IMR-90 (cell line): Measurements from ENCODE around the gene TTI1.

Experiments used
- BHLHE40 ChIP-seq: fragments of 150-350 bp; IDR thresholded peaks from 2 replicates; pipeline ENCODE4 v1.6.1; 2016; ENCODE audit warnings: mild to moderate bottlenecking, low read depth, low read length
- CTCF ChIP-seq: conservative IDR thresholded peaks from 2 replicates; pipeline ENCODE4 v1.5.1; 2012; ENCODE audit warnings: mild to moderate bottlenecking, low read depth, low read length, improper control_type of control experiment
- FOS ChIP-seq: fragments of 150-350 bp; IDR thresholded peaks from 2 replicates; pipeline ENCODE4 v1.6.1; 2016; ENCODE audit warnings: low read depth, low read length
- MAZ ChIP-seq: IDR thresholded peaks from 2 replicates; pipeline ENCODE4 v1.6.1; 2012; ENCODE audit warnings: low read depth, mild to moderate bottlenecking, low read length, improper control_type of control experiment, moderate library complexity, borderline replicate concordance
- MXI1 ChIP-seq: IDR thresholded peaks from 2 replicates; pipeline ENCODE4 v1.6.1; 2012; ENCODE audit warnings: low read depth, mild to moderate bottlenecking, low read length, moderate library complexity, borderline replicate concordance
- POLR2A ChIP-seq: IDR thresholded peaks from 2 replicates; pipeline ENCODE4 v1.6.1; 2012; ENCODE audit warnings: mild to moderate bottlenecking, low read depth, low read length
- RAD21 ChIP-seq: IDR thresholded peaks from 2 replicates; pipeline ENCODE4 v1.6.1; 2012; ENCODE audit warnings: low read length, improper control_type of control experiment

- TF ChIP-seq CTCF, result no peak
- no peak for TF ChIP-seq FOS
- TF ChIP-seq POLR2A, result no peak
- TF ChIP-seq MAZ, result no peak
- no peak for TF ChIP-seq BHLHE40
- TF ChIP-seq RAD21, result no peak
- no peak for TF ChIP-seq MXI1
Measured at GRCh38 chr20:37936451-37936850, 96.8 kb downstream of the TTI1 start.
